Measurements from ENCODE around the gene SCN8A. TPM values are rescaled to one million over a fixed set of nuclear protein-coding genes. Genes with fewer than 3 reads are reported as not detected.

Gene SCN8A
- total and polyA plus RNA-seq, 2 donors from 2014 or later, result 0.34 to 1.4 TPM

- Histone ChIP-seq H3K27ac (ENCODE audit: low read depth in 2 of 2, low read length in 2 of 2) (no peak overlapping the region), H3K27me3 (ENCODE audit: control insufficient read depth, insufficient read depth, low read length) (no peaks in the 10 kb centered on the region)
- intact Hi-C loops (cut with DNase I), result no loop called here
Measured at GRCh38 chr12:51822956-51823355, 231.9 kb downstream of the SCN8A start.

DNA sequence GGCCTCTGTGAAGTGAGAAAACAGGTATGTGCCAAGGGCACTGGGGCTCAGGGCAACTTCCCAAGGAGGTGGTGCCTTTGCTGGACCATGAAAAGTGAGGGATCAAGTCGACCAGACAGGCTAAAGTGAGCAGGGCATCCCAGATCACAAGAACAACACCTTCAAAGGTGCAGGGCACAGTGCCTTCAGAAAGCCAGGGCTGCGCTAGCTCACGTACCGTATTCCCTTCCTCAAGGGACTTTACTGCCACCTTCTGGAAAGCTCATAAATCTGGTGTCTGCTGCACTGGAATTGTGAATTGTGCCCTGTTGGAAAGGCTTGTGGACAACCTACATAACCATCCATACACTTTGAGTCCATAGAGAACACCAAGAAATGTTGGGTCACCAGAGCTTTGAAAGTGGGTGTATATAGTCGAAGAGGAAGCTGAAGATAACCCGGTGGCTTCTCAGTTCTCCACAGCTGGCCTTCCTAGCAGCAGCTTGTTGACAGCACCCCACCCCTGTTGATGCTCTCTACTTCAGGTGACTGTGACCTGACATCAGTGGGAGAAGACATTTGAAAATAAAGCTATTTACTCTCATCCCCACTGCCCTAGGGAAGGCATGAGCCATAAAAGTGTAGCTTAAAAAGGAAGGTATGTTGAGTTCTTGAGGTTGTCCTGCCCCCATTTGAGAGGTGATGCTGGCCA is 233.0 kb downstream of the SCN8A start:
- Histone ChIP-seq H3K27me3 (ENCODE audit: control insufficient read depth, insufficient read depth, low read length) (no peaks in the 10 kb centered on the region), H3K27ac (ENCODE audit: low read depth in 2 of 2, low read length in 2 of 2) (no peak overlapping the region), H3K9me3 (ENCODE audit: control insufficient read depth in 2 of 3, insufficient read depth in 1 of 3, low read length in 3 of 3) (no peaks in the 10 kb centered on the region), H3K4me1 (ENCODE audit: control insufficient read depth in 2 of 3, insufficient read depth in 2 of 3, low read depth in 1 of 3, low read length in 3 of 3) (peaks cover 0 to 6% (median 0%) of the 10 kb centered on the region in 3 donors), H3K9ac (ENCODE audit: low read length in 3 of 3) (no peak overlapping the region), H3K36me3 (ENCODE audit: control insufficient read depth in 2 of 3, insufficient read depth in 3 of 3, low read length in 3 of 3) (no peaks in the 10 kb centered on the region), H3K4me3 (ENCODE audit: low read length in 3 of 3) (no peak overlapping the region)
- DNase-seq (peak in 4 of 5 donors; percentile 47 to 89 (median 65)), FAIRE-seq (no peak)
- peak; percentile 49 for TF ChIP-seq CTCF (IDR thresholded peaks at IDR 0.05; ENCODE audit: borderline replicate concordance, extremely low read depth, insufficient read depth)
- intact Hi-C loops (cut with DNase I), result no loop called here

More at GRCh38 chr12:51822956-51823355, 231.9 kb downstream of the SCN8A start:
- Histone ChIP-seq H3K9me3 (ENCODE audit: control insufficient read depth in 2 of 3, insufficient read depth in 1 of 3, low read length in 3 of 3) (no peaks in the 10 kb centered on the region), H3K36me3 (ENCODE audit: control insufficient read depth in 2 of 3, insufficient read depth in 3 of 3, low read length in 3 of 3) (no peaks in the 10 kb centered on the region), H3K4me1 (ENCODE audit: control insufficient read depth in 2 of 3, insufficient read depth in 2 of 3, low read depth in 1 of 3, low read length in 3 of 3) (peaks cover 0 to 4% (median 0%) of the 10 kb centered on the region in 3 donors), H3K4me3 (ENCODE audit: low read length in 3 of 3) (no peak overlapping the region), H3K9ac (ENCODE audit: low read length in 3 of 3) (no peak overlapping the region)
- TF ChIP-seq CTCF (IDR thresholded peaks at IDR 0.05; ENCODE audit: borderline replicate concordance, extremely low read depth, insufficient read depth), result no peak
- DNase-seq (peak in 1 of 5 donors; percentile 37), FAIRE-seq (no peak)

- Histone ChIP-seq H3K9ac (ENCODE audit: low read length in 3 of 3) (no peak overlapping the region), H3K36me3 (ENCODE audit: control insufficient read depth in 2 of 3, insufficient read depth in 3 of 3, low read length in 3 of 3) (no peaks in the 10 kb centered on the region), H3K27ac (ENCODE audit: low read depth in 2 of 2, low read length in 2 of 2) (no peak overlapping the region), H3K4me3 (ENCODE audit: low read length in 3 of 3) (no peak overlapping the region), H3K9me3 (ENCODE audit: control insufficient read depth in 2 of 3, insufficient read depth in 1 of 3, low read length in 3 of 3) (no peaks in the 10 kb centered on the region), H3K27me3 (ENCODE audit: control insufficient read depth, insufficient read depth, low read length) (no peaks in the 10 kb centered on the region), H3K4me1 (ENCODE audit: control insufficient read depth in 2 of 3, insufficient read depth in 2 of 3, low read depth in 1 of 3, low read length in 3 of 3) (peaks cover 0 to 6% (median 0%) of the 10 kb centered on the region in 3 donors)
- no peak for TF ChIP-seq CTCF (IDR thresholded peaks at IDR 0.05; ENCODE audit: borderline replicate concordance, extremely low read depth, insufficient read depth)
- FAIRE-seq, result no peak
- intact Hi-C loops (cut with DNase I), result no loop called here
- no peak for DNase-seq
Measured at GRCh38 chr12:51825216-51825615, 234.2 kb downstream of the SCN8A start.
